GM12891 (cell line): ENCODE measurements around the gene SLC19A2.

ENCODE experiments used
- POLR2A ChIP-seq: IDR thresholded peaks from 2 replicates; pipeline ENCODE4 v1.6.1; 2011; ENCODE audit warnings: low read depth, low read length, control low read depth
- POLR2AphosphoS5 ChIP-seq: IDR thresholded peaks from 2 replicates; pipeline ENCODE4 v1.6.1; 2011; ENCODE audit warnings: low read depth, low read length, control low read depth
- SPI1 ChIP-seq: IDR thresholded peaks from 2 replicates; pipeline ENCODE4 v1.6.1; 2011; ENCODE audit warnings: low read depth, low read length, control low read depth
- TAF1 ChIP-seq: IDR thresholded peaks from 2 replicates; pipeline ENCODE4 v1.6.1; 2011; ENCODE audit warnings: low read depth, low read length, control low read depth

DNA sequence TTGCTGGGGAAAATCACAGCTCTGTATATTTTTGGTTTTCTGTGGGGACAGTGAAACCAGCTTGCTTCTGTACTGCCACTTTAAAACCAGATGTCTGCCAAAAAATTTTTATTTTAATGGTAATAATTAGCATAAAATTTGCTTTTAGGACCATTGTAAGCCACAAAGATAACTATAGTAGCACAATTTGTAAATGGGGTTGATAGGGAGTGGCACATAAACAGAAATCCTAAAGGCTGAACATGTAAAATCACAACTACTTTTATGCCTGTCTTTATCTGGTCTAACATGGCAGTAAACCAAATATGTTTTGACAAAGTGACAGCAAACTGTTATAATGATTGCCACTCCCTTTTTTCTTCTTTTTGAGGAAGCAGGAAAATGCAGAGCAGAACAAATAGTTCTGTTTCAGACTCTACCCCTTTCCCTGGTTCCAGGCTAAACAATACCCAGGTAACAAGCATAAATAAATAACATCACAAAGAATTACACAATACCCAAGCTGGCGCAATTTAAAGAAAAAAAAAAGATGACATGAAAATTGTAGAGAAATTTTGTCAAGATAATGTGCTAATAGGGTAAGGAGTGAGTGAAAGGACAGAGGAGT lies 34.4 kb downstream of the SLC19A2 start:
- TF ChIP-seq POLR2AphosphoS5 (no peak), POLR2A (no peak), TAF1 (no peak), SPI1 (no peak)
